ENCODE results near the gene ZKSCAN5. TPM values are rescaled to one million over a fixed set of nuclear protein-coding genes. Genes with fewer than 3 reads are reported as not detected.

ZKSCAN5 gene
- total and polyA plus RNA-seq, 2 of the 8 experiments (the other 6 are each of a cell fraction or from before 2014, with no cell fraction given): 5.3 to 13.5 TPM

GRCh38 chr7:99469381-99470065 lies 34.9 kb upstream of the ZKSCAN5 start:
- Histone ChIP-seq H3K4me1 (replicated peaks in 1 of 4; ENCODE audit: control insufficient read depth in 3 of 4, insufficient read depth in 4 of 4, low read length in 3 of 4) (peaks cover 0 to 2% (median 0%) of the 10 kb centered on the region in 4 experiments; a peak in 1 of 7 replicates), H4K20me1 (replicated peaks in 1 of 2; ENCODE audit: control insufficient read depth in 1 of 2, insufficient read depth in 2 of 2, low read length in 2 of 2) (no peaks in the 10 kb centered on the region), H3K4me2 (ENCODE audit: insufficient read depth in 1 of 2, low read depth in 2 of 2, low read length in 2 of 2) (peak overlapping the region; percentile 11 to 50; a peak in 3 of 4 replicates), H3K14ac (ENCODE audit: insufficient read length) (no peak overlapping the region), H3K9me3 (ENCODE audit: insufficient read depth in 2 of 2, low read depth in 1 of 2, low read length in 1 of 2) (no peaks in the 10 kb centered on the region), H3K4ac (replicated peaks; ENCODE audit: insufficient read length, low read depth, low read length) (no peak overlapping the region), H2BK5ac (ENCODE audit: low read depth, low read length) (no peak overlapping the region), H4K91ac (replicated peaks; ENCODE audit: insufficient read length, low read length) (no peak overlapping the region), H3K79me2 (ENCODE audit: control insufficient read depth in 1 of 2, insufficient read depth in 2 of 2, low read length in 2 of 2) (peaks cover 19 to 27% of the 10 kb centered on the region in 2 experiments), H4K5ac (ENCODE audit: insufficient read length, low read depth, low read length) (no peak overlapping the region), H2AFZ (ENCODE audit: low read length) (peak overlapping the region; percentile 22; the same call in 1 of the 2 replicates), H2BK20ac (ENCODE audit: low read length) (0 out of 2 replicates have a peak overlapping the region, but pooled peaks have one; percentile 48), H2BK120ac (replicated peaks; ENCODE audit: low read depth, low read length) (no peak overlapping the region), H3K27ac (ENCODE audit: low read depth, low read length) (no peak overlapping the region), H2BK12ac (ENCODE audit: low read depth, low read length) (no peak overlapping the region), H3K23me2 (ENCODE audit: low read depth, low read length) (peaks cover 14% of the 10 kb centered on the region), H4K8ac (ENCODE audit: extremely low read depth, insufficient read depth, low read length) (no peak overlapping the region), H3K56ac (replicated peaks; ENCODE audit: insufficient read length, low read depth, low read length) (no peak overlapping the region), H3K9ac (replicated peaks in 1 of 4; ENCODE audit: extremely low read depth in 1 of 4, low read depth in 3 of 4, low read length in 3 of 4) (no peak overlapping the region), H3K23ac (ENCODE audit: insufficient read length) (no peak overlapping the region), H3K36me3 (ENCODE audit: control insufficient read depth in 2 of 4, insufficient read depth in 4 of 4, low read length in 3 of 4) (no peaks in the 10 kb centered on the region), H3K4me3 (ENCODE audit: extremely low read depth in 1 of 4, insufficient read depth in 2 of 4, low read depth in 3 of 4, low read length in 4 of 4) (peak overlapping the region in 2 of 4 experiments; percentile 17 to 46; a peak in 4 of 8 replicates), H3K18ac (ENCODE audit: extremely low read depth, low read length) (no peak overlapping the region), H3K79me1 (ENCODE audit: low read depth, low read length) (peaks cover 8% of the 10 kb centered on the region), H2BK15ac (ENCODE audit: low read length) (0 out of 2 replicates have a peak overlapping the region, but pooled peaks have one; percentile 47), H3K27me3 (replicated peaks in 1 of 4; ENCODE audit: control insufficient read depth in 3 of 4, extremely low read depth in 1 of 4, insufficient read depth in 3 of 4, low read length in 3 of 4) (no peaks in the 10 kb centered on the region), H2AK5ac (ENCODE audit: low read depth, low read length) (no peak overlapping the region)
- FAIRE-seq: peak; percentile 76
- TF ChIP-seq CTBP2 (IDR thresholded peaks at IDR 0.05; ENCODE audit: borderline replicate concordance, insufficient read depth, insufficient read length, low read length) (no peak), USF2 (IDR thresholded peaks at IDR 0.05; ENCODE audit: low read length) (no peak), TBP (IDR thresholded peaks at IDR 0.05; ENCODE audit: low read depth, low read length) (peak; percentile 98), TAF1 (IDR thresholded peaks at IDR 0.05; ENCODE audit: low read depth, low read length) (0 out of 2 replicates have a peak, but pooled peaks have one; percentile 26), SRF (IDR thresholded peaks at IDR 0.05; ENCODE audit: low read depth, low read length) (no peak), BCL11A (IDR thresholded peaks at IDR 0.05; ENCODE audit: low read depth in 2 of 2, low read length in 2 of 2) (no peak), JUN (IDR thresholded peaks at IDR 0.05; ENCODE audit: low read depth, low read length) (no peak), TCF12 (IDR thresholded peaks at IDR 0.05; ENCODE audit: low read depth, low read length) (no peak), SP2 (IDR thresholded peaks at IDR 0.05; ENCODE audit: low read length) (no peak), EP300 (IDR thresholded peaks at IDR 0.05; ENCODE audit: borderline replicate concordance in 1 of 2, low read depth in 2 of 2, low read length in 2 of 2) (no peak)
- ChIA-PET CTCF (ENCODE audit: partially characterized antibody) (interaction anchor here (0.5 to 1.0 kb wide), 4 partner anchors 11 to 181 kb away, joined by 3 read pairs; no protein-coding TSS in a partner anchor), POLR2A (ENCODE audit: partially characterized antibody) (interaction anchor here (0.8 to 8.6 kb wide), 10 partner anchors 9 to 89 kb away, joined by 3 to 63 read pairs (median 4); partner anchors contain the start of genes BUD31, CPSF4, PDAP1 and PTCD1)
- no peak for DNase-seq (ENCODE audit: low read depth in 1 of 2, low spot score in 2 of 2)
- WGBS, 2 experiments (ENCODE audit: extremely low coverage in 1 of 2, insufficient coverage in 1 of 2, insufficient read length in 1 of 2, insufficient replicate concordance in 2 of 2, low coverage in 1 of 2, low lambda C conversion rate in 2 of 2, missing lambda C conversion rate in 1 of 2): 59% methylated on average over 23 of the region's 23 CpGs; no CpG with 5 or more reads in 1 of the 2 experiments
